Calu3 (cell line): ENCODE measurements around the gene TBCE. TPM values are rescaled to one million over a fixed set of nuclear protein-coding genes. Genes with fewer than 3 reads are reported as not detected.

Source experiments
- BruUV-seq: library from RNA; stranded (reverse); fragments of 400-500 nt; replicated peaks from 2 replicates; lab custom pipeline; 2021; lab: Mats Ljungman, UMichigan
- CTCF ChIA-PET: fragments of 300-600 bp; sonication (Branson Sonifier 250); formaldehyde crosslinking; loops from one replicate; lab custom pipeline; 2022; ENCODE audit warnings: antibody characterized with exemption; lab: Charles Lee
- DNase-seq: peaks from one replicate; pipeline ENCODE4 v3.0.0; 2022
- H3K27ac Mint-ChIP-seq: one replicate; pipeline ENCODE4 v1.8.0; 2022; ENCODE audit warnings: mixed read lengths; ENCODE audit not compliant: unreplicated experiment
- H3K27me3 Mint-ChIP-seq: one replicate; pipeline ENCODE4 v1.8.0; 2022; ENCODE audit warnings: mixed read lengths; ENCODE audit not compliant: unreplicated experiment
- H3K36me3 Mint-ChIP-seq: one replicate; pipeline ENCODE4 v1.8.0; 2022; ENCODE audit warnings: mild to moderate bottlenecking, moderate library complexity, mixed read lengths; ENCODE audit not compliant: insufficient read depth, unreplicated experiment
- H3K4me1 Mint-ChIP-seq: one replicate; pipeline ENCODE4 v1.8.0; 2022; ENCODE audit warnings: mild to moderate bottlenecking, low read depth, mixed read lengths; ENCODE audit not compliant: unreplicated experiment
- H3K4me3 Mint-ChIP-seq: one replicate; pipeline ENCODE4 v1.8.0; 2022; ENCODE audit warnings: mild to moderate bottlenecking, low read depth, moderate library complexity, mixed read lengths; ENCODE audit not compliant: unreplicated experiment
- H3K9me3 Mint-ChIP-seq: one replicate; pipeline ENCODE4 v1.8.0; 2022; ENCODE audit warnings: low read depth, mixed read lengths; ENCODE audit not compliant: unreplicated experiment
- CTCF ChIP-seq: fragments of 200-600 bp; IDR thresholded peaks from one replicate; pipeline ENCODE4 v1.8.0; 2022; ENCODE audit warnings: antibody characterized with exemption; ENCODE audit not compliant: unreplicated experiment
- intact Hi-C: fragments of 100-400 bp; cut with micrococcal nuclease; formaldehyde crosslinking; loops from one replicate; pipeline ENCODE4 v1.10.0; 2022; ENCODE audit not compliant: unreplicated experiment
- total RNA-seq: library from RNA; stranded (reverse); gene quantifications from 2 replicates; pipeline ENCODE4 v1.2.3, GENCODE V29; 2022

The TBCE gene
- total RNA-seq, 1 experiment from 2014 or later = 31.3 TPM

- BruUV-seq = no TSS peak
- CTCF ChIA-PET = no interaction called here
- intact Hi-C loops = loop anchor here (5.0 kb wide), 1 partner anchor 177 kb away; the partner anchor contains the start of gene B3GALNT2
Measured at GRCh38 chr1:235325139-235325538, 42.1 kb upstream of the TBCE start.

GRCh38 chr1:235325854-235326253 lies 41.4 kb upstream of the TBCE start:
- H3K27ac Mint-ChIP-seq = no peak overlapping the region
- no peak overlapping the region for H3K4me3 Mint-ChIP-seq

More at GRCh38 chr1:235325139-235325538, 42.1 kb upstream of the TBCE start:
- no peaks in the 10 kb centered on the region for H3K27me3 Mint-ChIP-seq
- no peak for DNase-seq
- peaks cover 28% of the 10 kb centered on the region for H3K4me1 Mint-ChIP-seq
- H3K36me3 Mint-ChIP-seq = peaks cover 15% of the 10 kb centered on the region
- no peak overlapping the region for H3K4me3 Mint-ChIP-seq
- H3K27ac Mint-ChIP-seq = no peak overlapping the region
- TF ChIP-seq CTCF = no peak
- no peaks in the 10 kb centered on the region for H3K9me3 Mint-ChIP-seq

GRCh38 chr1:235326719-235327558 lies 40.3 kb upstream of the TBCE start:
- peak; percentile 35 for DNase-seq
- Mint-ChIP-seq H3K36me3 (peaks cover 5% of the 10 kb centered on the region), H3K4me1 (peaks cover 23% of the 10 kb centered on the region), H3K4me3 (no peak overlapping the region), H3K27ac (no peak overlapping the region), H3K27me3 (no peaks in the 10 kb centered on the region), H3K9me3 (no peaks in the 10 kb centered on the region)
- CTCF ChIA-PET = no interaction called here
- no TSS peak for BruUV-seq
- intact Hi-C loops = loop anchor here (5.0 kb wide), 1 partner anchor 175 kb away; the partner anchor contains the start of gene B3GALNT2
- TF ChIP-seq CTCF = no peak

More at GRCh38 chr1:235325854-235326253, 41.4 kb upstream of the TBCE start:
- TF ChIP-seq CTCF = no peak
- TSS peak; percentile 56 for BruUV-seq
- H3K4me1 Mint-ChIP-seq = peaks cover 22% of the 10 kb centered on the region
- DNase-seq = no peak
- intact Hi-C loops = loop anchor here (5.0 kb wide), 1 partner anchor 176 kb away; the partner anchor contains the start of gene B3GALNT2
- CTCF ChIA-PET = interaction anchor here (0.5 to 0.6 kb wide), 3 partner anchors 11 to 467 kb away, joined by 3 read pairs; no protein-coding TSS in a partner anchor
- peaks cover 8% of the 10 kb centered on the region for H3K36me3 Mint-ChIP-seq
- no peaks in the 10 kb centered on the region for H3K27me3 Mint-ChIP-seq
- H3K9me3 Mint-ChIP-seq = no peaks in the 10 kb centered on the region

- TF ChIP-seq CTCF = no peak
- H3K4me1 Mint-ChIP-seq = peaks cover 17% of the 10 kb centered on the region
- intact Hi-C loops = loop anchor here (1.0 to 5.0 kb wide), 4 partner anchors 39 to 175 kb away; partner anchors contain the start of genes B3GALNT2 and TBCE
- H3K4me3 Mint-ChIP-seq = no peak within 1 kb of the TSS
- H3K36me3 Mint-ChIP-seq = no peaks in the 10 kb centered on the region
- BruUV-seq = TSS peak; percentile 5
- H3K27ac Mint-ChIP-seq = no peak within 1 kb of the TSS
- CTCF ChIA-PET = interaction anchor here (0.6 to 1.8 kb wide), 10 partner anchors 12 to 970 kb away, joined by 3 to 7 read pairs (median 4); no protein-coding TSS in a partner anchor
- no peaks in the 10 kb centered on the region for H3K9me3 Mint-ChIP-seq
- DNase-seq = no peak
- no peaks in the 10 kb centered on the region for H3K27me3 Mint-ChIP-seq
Measured at GRCh38 chr1:235327559-235328270, 39.5 kb upstream of the TBCE start, which contains the start of gene ARID4B. TSS of gene ARID4B (minus strand) at chr1:235328179. CDS start at chr1:235326919, 1,260 bp downstream.
